Measurements from ENCODE around the gene POLG2. TPM values are rescaled to one million over a fixed set of nuclear protein-coding genes. Genes with fewer than 3 reads are reported as not detected.
"Not testable (repeated sequence)": the region's sequence is repeated elsewhere in the genome, so short reads cannot be mapped to it uniquely, and the experiment has no call there.

Gene POLG2
- total RNA-seq, 1 donor from 2014 or later = 18.3 TPM

DNA sequence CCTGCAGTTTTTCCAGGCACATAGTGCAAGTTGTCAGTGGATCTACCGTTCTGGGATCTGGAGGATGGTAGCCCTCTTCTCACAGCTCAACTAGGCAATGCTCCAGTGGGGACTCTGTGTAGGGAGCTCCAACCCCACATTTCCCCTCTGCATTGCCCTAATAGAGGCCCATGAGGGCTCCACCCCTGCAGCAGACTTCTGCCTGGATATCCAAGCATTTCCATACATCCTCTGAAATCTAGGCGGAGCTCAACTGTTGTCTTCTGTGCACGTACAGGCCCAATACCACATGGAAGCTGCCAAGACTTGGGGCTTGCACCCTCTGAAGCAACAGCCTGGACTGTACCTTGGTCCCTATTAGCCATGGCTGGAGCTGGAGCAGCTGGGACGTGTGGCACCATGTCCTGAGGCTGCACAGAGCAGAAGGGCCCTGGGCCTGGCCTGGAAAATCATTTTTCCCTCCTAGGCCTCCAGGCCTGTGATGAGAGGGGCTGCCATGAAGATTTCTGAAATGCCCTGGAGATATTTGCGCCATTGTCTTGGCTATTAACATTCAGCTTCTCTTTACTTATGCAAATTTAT, 58.8 kb downstream of the POLG2 start:
- H3K27ac Mint-ChIP-seq (ENCODE audit: unreplicated experiment) = no peak overlapping the region
- peaks cover 2% of the 10 kb centered on the region for H3K36me3 Mint-ChIP-seq (ENCODE audit: unreplicated experiment)
- DNase-seq (ENCODE audit: extremely low spot score, unreplicated experiment) = no peak
- H3K27me3 Mint-ChIP-seq (ENCODE audit: unreplicated experiment) = no peaks in the 10 kb centered on the region
- H3K9me3 Mint-ChIP-seq (ENCODE audit: unreplicated experiment) = peaks cover 14% of the 10 kb centered on the region
- peaks cover 5% of the 10 kb centered on the region for H3K4me1 Mint-ChIP-seq (ENCODE audit: unreplicated experiment)
- no peak overlapping the region for H3K4me3 Mint-ChIP-seq (ENCODE audit: unreplicated experiment)
- no peak for TF ChIP-seq CTCF (IDR thresholded peaks at IDR 0.05)

DNA sequence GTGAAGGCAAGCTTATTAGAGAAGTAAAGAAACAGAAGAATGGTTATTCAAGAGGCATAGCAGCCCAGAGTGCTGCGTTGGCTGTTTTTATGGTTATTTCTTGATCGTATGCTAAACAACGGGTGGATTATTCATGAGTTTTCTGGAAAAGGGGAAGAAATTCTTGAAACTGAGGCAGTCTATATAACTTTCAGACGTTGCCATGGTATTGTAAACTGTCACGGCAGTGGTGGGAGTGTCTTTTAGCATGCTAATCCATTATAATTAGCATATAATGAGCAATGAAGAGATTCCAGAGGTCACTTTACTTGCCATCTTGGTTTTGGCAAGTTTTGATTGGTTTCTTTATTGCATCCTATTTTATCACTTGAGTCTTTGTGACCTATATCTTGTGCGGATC, 65.3 kb downstream of the POLG2 start:
- no peaks in the 10 kb centered on the region for H3K4me1 Mint-ChIP-seq (ENCODE audit: unreplicated experiment)
- H3K27ac Mint-ChIP-seq (ENCODE audit: unreplicated experiment) = no peak overlapping the region
- H3K4me3 Mint-ChIP-seq (ENCODE audit: unreplicated experiment) = no peak overlapping the region
- DNase-seq (ENCODE audit: extremely low spot score, unreplicated experiment) = no peak
- peaks cover 34% of the 10 kb centered on the region for H3K27me3 Mint-ChIP-seq (ENCODE audit: unreplicated experiment)
- TF ChIP-seq CTCF (IDR thresholded peaks at IDR 0.05) = no peak
- H3K9me3 Mint-ChIP-seq (ENCODE audit: unreplicated experiment) = no peaks in the 10 kb centered on the region
- no peaks in the 10 kb centered on the region for H3K36me3 Mint-ChIP-seq (ENCODE audit: unreplicated experiment)

DNA sequence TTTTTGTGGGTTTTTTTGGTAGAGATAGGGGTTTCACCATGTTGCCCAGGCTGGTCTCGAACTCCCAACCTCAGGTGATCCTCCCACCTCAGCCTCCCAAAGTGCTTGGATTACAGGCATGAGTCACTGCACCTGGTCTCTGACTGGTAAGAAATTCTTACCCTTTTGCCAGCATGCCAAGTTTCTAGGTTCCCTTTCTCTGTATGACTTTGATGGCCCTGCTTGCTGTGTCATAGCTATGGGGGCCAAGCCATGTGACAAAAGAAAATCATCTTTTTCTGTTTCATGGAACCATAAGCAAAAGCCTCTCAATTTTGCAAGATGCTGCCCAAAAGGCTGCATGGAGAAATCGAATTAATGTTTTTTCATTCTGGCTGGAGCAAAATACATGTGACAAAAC, 66.8 kb downstream of the POLG2 start:
- not testable (repeated sequence) for H3K9me3 Mint-ChIP-seq (ENCODE audit: unreplicated experiment); H3K4me3 Mint-ChIP-seq (ENCODE audit: unreplicated experiment); H3K36me3 Mint-ChIP-seq (ENCODE audit: unreplicated experiment); H3K27ac Mint-ChIP-seq (ENCODE audit: unreplicated experiment); H3K4me1 Mint-ChIP-seq (ENCODE audit: unreplicated experiment); DNase-seq (ENCODE audit: extremely low spot score, unreplicated experiment)
- H3K27me3 Mint-ChIP-seq (ENCODE audit: unreplicated experiment) = peaks cover 41% of the 10 kb centered on the region

DNA sequence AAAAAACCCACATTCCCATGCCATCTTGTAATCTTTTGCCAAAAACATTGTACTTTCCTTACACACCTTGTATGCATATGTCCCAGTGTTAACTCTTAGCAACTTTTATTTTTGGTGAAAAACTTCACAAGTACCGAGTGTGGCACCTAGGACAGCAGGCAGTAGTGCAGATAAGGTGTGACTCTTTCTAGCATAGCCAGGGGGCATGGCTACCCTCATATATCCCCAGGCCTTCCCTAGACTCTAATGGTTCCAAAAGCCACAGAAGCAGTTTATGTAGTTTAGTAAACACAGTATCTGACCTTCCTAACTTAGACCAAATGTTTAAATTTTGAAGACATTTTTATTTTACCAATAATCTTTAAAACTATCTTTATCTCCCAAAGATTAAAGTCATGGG, 68.4 kb downstream of the POLG2 start:
- DNase-seq (ENCODE audit: extremely low spot score, unreplicated experiment) = no peak
- H3K27me3 Mint-ChIP-seq (ENCODE audit: unreplicated experiment) = peaks cover 41% of the 10 kb centered on the region
- H3K9me3 Mint-ChIP-seq (ENCODE audit: unreplicated experiment) = no peaks in the 10 kb centered on the region
- H3K27ac Mint-ChIP-seq (ENCODE audit: unreplicated experiment) = no peak overlapping the region
- H3K4me3 Mint-ChIP-seq (ENCODE audit: unreplicated experiment) = no peak overlapping the region
- H3K4me1 Mint-ChIP-seq (ENCODE audit: unreplicated experiment) = peaks cover 10% of the 10 kb centered on the region
- H3K36me3 Mint-ChIP-seq (ENCODE audit: unreplicated experiment) = no peaks in the 10 kb centered on the region
- no peak for TF ChIP-seq CTCF (IDR thresholded peaks at IDR 0.05)

Small RNAs within 50 kb of the gene (microRNA-seq; reads per million reads assigned to microRNA genes)
- gene MIR3064 (ENCODE audit: unreplicated experiment) = 2.7 reads per million
- gene MIR5047 (ENCODE audit: unreplicated experiment) = not detected

Other genes starting within 250 kb of the POLG2 start
- gene TEX2, start 233.8 kb downstream of the POLG2 start, total RNA-seq = 72.0 and 73.5 TPM in 2 replicates
- gene PECAM1, start 106.2 kb downstream of the POLG2 start, total RNA-seq = not detected in 2 replicates
- not detected in 2 replicates for gene MILR1, start 47.9 kb downstream of the POLG2 start, total RNA-seq
- 689 and 816 TPM in 2 replicates for gene DDX5, start 9.2 kb upstream of the POLG2 start, total RNA-seq
- gene CEP95, start 9.9 kb upstream of the POLG2 start, total RNA-seq = 47.8 and 53.5 TPM in 2 replicates
- gene SMURF2, start 165.3 kb upstream of the POLG2 start, total RNA-seq = 41.7 and 42.3 TPM in 2 replicates